ENCODE data around the gene SMIM29. TPM values are rescaled to one million over a fixed set of nuclear protein-coding genes. Genes with fewer than 3 reads are reported as not detected.

The SMIM29 gene
- 10 to 100 TPM; 22.0 to 25.3 (median 22.8) TPM for total RNA-seq

DNA sequence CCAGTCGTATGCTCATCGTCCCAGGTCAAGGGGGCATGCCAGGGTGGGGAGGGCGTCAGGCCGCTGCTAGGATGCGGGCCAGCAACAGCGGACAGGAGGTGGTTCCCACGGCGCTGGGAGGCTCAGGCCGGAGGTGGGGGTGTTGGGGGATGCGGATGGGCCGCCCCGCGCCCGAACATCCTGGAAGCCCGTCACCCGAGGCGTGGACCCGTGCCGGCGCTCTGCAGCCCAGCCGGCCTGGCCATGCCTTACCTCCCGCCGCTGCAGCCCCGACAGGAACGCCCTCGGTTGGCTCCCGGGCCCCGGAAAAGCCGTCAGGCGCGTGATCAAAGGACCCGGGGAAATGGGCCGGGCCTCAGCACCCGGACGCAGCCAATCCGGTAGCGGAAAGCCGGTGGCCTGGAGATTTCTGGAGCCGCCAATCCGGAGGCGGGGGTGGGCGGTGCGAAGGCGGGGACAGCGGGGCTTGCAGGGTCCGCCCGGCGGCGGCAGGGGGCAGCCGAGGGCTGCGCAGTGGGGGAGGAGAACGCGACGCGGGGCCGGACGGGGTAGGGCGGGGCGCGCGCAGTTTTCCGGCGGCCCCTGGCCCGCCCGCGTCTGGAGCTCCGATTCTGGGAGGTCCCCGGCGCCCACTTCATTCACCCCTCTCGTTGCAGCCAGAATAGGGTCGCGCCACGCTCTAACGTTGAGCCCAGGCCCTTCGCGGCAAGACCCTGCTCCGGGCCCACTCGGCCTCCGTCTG lies at the start of gene SMIM29:
TSS of gene SMIM29 (minus strand) at position 280 of the 742 bp plus-strand sequence. CDS start 1,215 bp downstream, outside the sequence.
- peaks cover 5 to 15% of the 10 kb centered on the region in 2 donors for H3K4me1 ChIP-seq
- H3K27me3 ChIP-seq = no peaks in the 10 kb centered on the region

DNA sequence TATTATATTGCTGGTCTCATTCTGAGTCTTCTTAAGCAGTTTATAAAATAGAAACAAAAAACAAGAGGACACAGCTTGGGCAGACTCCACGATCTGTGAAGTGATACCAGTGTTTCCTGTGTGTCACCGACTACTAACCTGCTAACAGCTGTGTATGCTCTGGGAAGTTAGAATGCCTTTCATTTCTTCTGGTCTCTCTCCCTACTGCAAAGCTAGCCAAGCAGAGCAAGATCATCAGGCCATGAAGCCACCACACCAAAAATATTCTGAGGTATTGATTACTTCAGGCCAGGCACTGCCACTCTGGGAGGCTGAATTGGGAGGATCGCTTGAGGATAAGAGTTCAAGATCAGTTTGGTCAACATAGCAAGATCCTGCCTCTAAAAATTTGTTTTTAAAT lies 46.9 kb upstream of the SMIM29 start:
- intact Hi-C loops (cut with DNase I; ENCODE audit: low total_unique reads) = no loop called here
- H3K36me3 ChIP-seq = no peaks in the 10 kb centered on the region

More for the DNA sequence above, at the start of gene SMIM29:
- Histone ChIP-seq H3K9me3 (no peaks in the 10 kb centered on the region), H3K36me3 (no peaks in the 10 kb centered on the region), H3K4me3 (peak within 1 kb of the TSS; percentile 71 to 83 (median 71)), H3K27ac (peak within 1 kb of the TSS; percentile 90 to 92)
- intact Hi-C loops (cut with DNase I; ENCODE audit: low total_unique reads) = no loop called here
- TF ChIP-seq, protein P1, sequence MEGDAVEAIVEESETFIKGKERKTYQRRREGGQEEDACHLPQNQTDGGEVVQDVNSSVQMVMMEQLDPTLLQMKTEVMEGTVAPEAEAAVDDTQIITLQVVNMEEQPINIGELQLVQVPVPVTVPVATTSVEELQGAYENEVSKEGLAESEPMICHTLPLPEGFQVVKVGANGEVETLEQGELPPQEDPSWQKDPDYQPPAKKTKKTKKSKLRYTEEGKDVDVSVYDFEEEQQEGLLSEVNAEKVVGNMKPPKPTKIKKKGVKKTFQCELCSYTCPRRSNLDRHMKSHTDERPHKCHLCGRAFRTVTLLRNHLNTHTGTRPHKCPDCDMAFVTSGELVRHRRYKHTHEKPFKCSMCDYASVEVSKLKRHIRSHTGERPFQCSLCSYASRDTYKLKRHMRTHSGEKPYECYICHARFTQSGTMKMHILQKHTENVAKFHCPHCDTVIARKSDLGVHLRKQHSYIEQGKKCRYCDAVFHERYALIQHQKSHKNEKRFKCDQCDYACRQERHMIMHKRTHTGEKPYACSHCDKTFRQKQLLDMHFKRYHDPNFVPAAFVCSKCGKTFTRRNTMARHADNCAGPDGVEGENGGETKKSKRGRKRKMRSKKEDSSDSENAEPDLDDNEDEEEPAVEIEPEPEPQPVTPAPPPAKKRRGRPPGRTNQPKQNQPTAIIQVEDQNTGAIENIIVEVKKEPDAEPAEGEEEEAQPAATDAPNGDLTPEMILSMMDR (IDR thresholded peaks at IDR 0.05) = peak; percentile 88 to 95 (median 89)
- TF ChIP-seq POLR2AphosphoS5 (IDR thresholded peaks at IDR 0.05) (peak; percentile 18 to 79 (median 27)), POLR2A (IDR thresholded peaks at IDR 0.05) (peak; percentile 20)
- peak; percentile 94 to 98 for DNase-seq (ENCODE audit: low spot score in 2 of 2)

DNA sequence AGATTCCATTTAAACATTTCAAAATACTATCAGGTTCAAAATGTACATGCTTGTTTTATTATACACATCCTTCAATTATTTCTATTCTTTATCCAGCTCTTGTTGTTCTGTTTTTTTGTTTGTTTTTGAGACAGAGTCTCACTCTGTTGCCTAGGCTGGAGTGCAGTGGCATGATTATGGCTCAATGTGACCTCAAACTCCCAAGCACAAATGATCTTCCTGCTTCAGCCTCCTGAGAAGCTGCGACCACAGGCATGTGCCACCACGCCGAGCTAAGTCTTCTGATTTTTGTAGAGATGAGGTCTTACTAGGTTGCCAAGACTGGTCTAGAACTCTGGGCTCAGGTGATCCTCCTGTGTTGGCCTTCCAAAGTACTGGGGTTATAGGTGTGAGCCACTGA lies 44.1 kb upstream of the SMIM29 start:
- H3K9me3 ChIP-seq = no peaks in the 10 kb centered on the region
- no peak for DNase-seq (ENCODE audit: low spot score in 2 of 2)
- TF ChIP-seq POLR2A (IDR thresholded peaks at IDR 0.05) = no peak
- no peak for TF ChIP-seq POLR2AphosphoS5 (IDR thresholded peaks at IDR 0.05)
- H3K4me3 ChIP-seq = no peak overlapping the region
- intact Hi-C loops (cut with DNase I; ENCODE audit: low total_unique reads) = no loop called here
- H3K27me3 ChIP-seq = no peaks in the 10 kb centered on the region
- no peaks in the 10 kb centered on the region for H3K4me1 ChIP-seq
- no peaks in the 10 kb centered on the region for H3K36me3 ChIP-seq
- H3K27ac ChIP-seq = no peak overlapping the region

More for the DNA sequence above, 46.9 kb upstream of the SMIM29 start:
- Histone ChIP-seq H3K4me1 (no peaks in the 10 kb centered on the region), H3K4me3 (no peak overlapping the region), H3K27me3 (no peaks in the 10 kb centered on the region), H3K9me3 (no peaks in the 10 kb centered on the region), H3K27ac (no peak overlapping the region)
- TF ChIP-seq, protein P1 (IDR thresholded peaks at IDR 0.05) = no peak
- no peak for TF ChIP-seq POLR2A (IDR thresholded peaks at IDR 0.05)
- TF ChIP-seq POLR2AphosphoS5 (IDR thresholded peaks at IDR 0.05) = no peak
- no peak for DNase-seq (ENCODE audit: low spot score in 2 of 2)

DNA sequence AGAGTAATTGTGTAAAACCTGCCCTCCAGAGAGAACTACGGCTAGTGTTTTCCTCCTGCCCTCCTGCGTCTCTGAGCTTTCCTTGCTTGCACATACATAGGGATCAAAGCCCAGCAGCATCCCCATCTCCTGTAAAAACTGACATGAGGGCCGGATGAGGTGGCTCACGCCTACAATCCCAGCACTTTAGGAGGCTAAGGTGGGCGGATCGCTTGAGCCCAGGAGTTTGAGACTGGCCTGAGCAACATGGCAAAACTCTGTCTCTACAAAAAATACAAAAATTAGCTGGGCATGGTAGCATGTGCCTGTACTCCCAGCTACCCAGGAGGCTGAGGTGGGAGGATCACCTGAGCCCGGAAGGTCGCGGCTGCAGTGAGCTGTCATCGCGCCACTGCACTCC lies 40.3 kb upstream of the SMIM29 start:
- TF ChIP-seq POLR2AphosphoS5 (IDR thresholded peaks at IDR 0.05) = no peak
- TF ChIP-seq, protein P1 (IDR thresholded peaks at IDR 0.05) = no peak
- no peak for TF ChIP-seq POLR2A (IDR thresholded peaks at IDR 0.05)
- Histone ChIP-seq H3K4me3 (no peak overlapping the region), H3K9me3 (no peaks in the 10 kb centered on the region), H3K4me1 (no peaks in the 10 kb centered on the region), H3K27ac (no peak overlapping the region), H3K27me3 (no peaks in the 10 kb centered on the region), H3K36me3 (no peaks in the 10 kb centered on the region)
- DNase-seq (ENCODE audit: low spot score in 2 of 2) = no peak
- intact Hi-C loops (cut with DNase I; ENCODE audit: low total_unique reads) = no loop called here

DNA sequence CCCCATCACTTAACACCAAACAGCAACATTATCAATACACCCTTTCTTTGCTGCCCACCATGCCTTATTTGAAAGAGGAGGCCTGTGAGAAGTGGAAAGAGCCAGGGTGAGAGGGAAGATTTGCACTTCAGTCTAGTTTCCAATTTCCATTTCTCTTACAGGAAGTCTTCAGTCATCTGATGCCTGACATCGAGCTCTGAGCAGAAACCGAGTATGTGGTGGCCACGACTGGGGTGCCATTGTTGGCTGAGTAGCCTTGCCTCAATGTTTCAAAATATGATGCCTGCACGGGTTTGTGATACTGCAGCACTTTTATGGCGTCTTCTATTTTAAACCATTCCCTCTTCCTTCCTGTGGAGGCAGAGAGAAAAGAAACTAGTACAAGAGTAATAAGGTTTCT lies 39.8 kb upstream of the SMIM29 start:
- intact Hi-C loops (cut with DNase I; ENCODE audit: low total_unique reads) = no loop called here
- Histone ChIP-seq H3K27ac (no peak overlapping the region), H3K36me3 (no peaks in the 10 kb centered on the region), H3K27me3 (no peaks in the 10 kb centered on the region), H3K4me1 (no peaks in the 10 kb centered on the region), H3K9me3 (no peaks in the 10 kb centered on the region), H3K4me3 (no peak overlapping the region)
- TF ChIP-seq POLR2AphosphoS5 (IDR thresholded peaks at IDR 0.05) = no peak
- no peak for TF ChIP-seq POLR2A (IDR thresholded peaks at IDR 0.05)
- TF ChIP-seq, protein P1 (IDR thresholded peaks at IDR 0.05) = no peak
- no peak for DNase-seq (ENCODE audit: low spot score in 2 of 2)
